Panc1 (cell line): ENCODE data around the gene ANP32A. TPM values are rescaled to one million over a fixed set of nuclear protein-coding genes. Genes with fewer than 3 reads are reported as not detected.
A peak's percentile ranks its signal among the peaks of the same experiment; 100 is the strongest.

Experiments used
- ATAC-seq: fragments of 200-7000 bp; cut with Tn5 transposase; 2 replicates; pipeline ENCODE4 v1.9.1; 2020; ENCODE audit warnings: mild to moderate bottlenecking, moderate library complexity
- BruUV-seq: library from RNA; stranded (reverse); fragments of 400-500 nt; replicated peaks from 2 replicates; lab custom pipeline; 2021; lab: Mats Ljungman, UMichigan
- CTCF ChIA-PET: fragments of 300-600 bp; sonication (Branson Sonifier 250); formaldehyde crosslinking; loops from one replicate; lab custom pipeline; 2022; ENCODE audit warnings: antibody characterized with exemption; lab: Charles Lee
- POLR2A ChIA-PET: fragments of 300-600 bp; sonication (Branson Sonifier 250); formaldehyde crosslinking; loops from one replicate; lab custom pipeline; 2022; ENCODE audit warnings: antibody characterized with exemption; lab: Charles Lee
- DNase-seq: peaks from one replicate; pipeline ENCODE4 v3.0.0-alpha.2; 2010; ENCODE audit warnings: low read depth, low spot score
- H3K27ac ChIP-seq: 2 replicates; pipeline ENCODE4 v1.5.1; 2011; ENCODE audit warnings: mild to moderate bottlenecking, low read length, inconsistent platforms
- H3K27me3 ChIP-seq: fragments of 200-500 bp; sonication (Bioruptor generic); 2 replicates; pipeline ENCODE4 v1.6.0; 2014; ENCODE audit warnings: low read length, inconsistent platforms; ENCODE audit not compliant: control insufficient read depth, insufficient read depth
- H3K36me3 ChIP-seq: fragments of 200-500 bp; sonication (Bioruptor generic); 2 replicates; pipeline ENCODE4 v1.5.1; 2014; ENCODE audit warnings: inconsistent platforms, mild to moderate bottlenecking, low read length, moderate library complexity; ENCODE audit not compliant: control insufficient read depth, insufficient read depth
- H3K4me1 ChIP-seq: 2 replicates; pipeline ENCODE4 v1.5.1; 2011; ENCODE audit warnings: inconsistent platforms, mild to moderate bottlenecking, low read length, moderate library complexity; ENCODE audit not compliant: control insufficient read depth, insufficient read depth
- H3K4me3 ChIP-seq, 2 experiments: 2 replicates each; pipeline ENCODE4 v1.5.1; 2011 to 2012; ENCODE audit warnings: low read depth in 2 of 2, low read length in 2 of 2, mild to moderate bottlenecking in 2 of 2, inconsistent platforms in 1 of 2, moderate library complexity in 1 of 2
- H3K9me3 ChIP-seq: fragments of 200-500 bp; sonication (Bioruptor generic); 2 replicates; pipeline ENCODE4 v1.5.1; 2014; ENCODE audit warnings: low read depth, mild to moderate bottlenecking, inconsistent platforms, low read length, moderate library complexity; ENCODE audit not compliant: control insufficient read depth, insufficient read depth
- POLR2AphosphoS5 ChIP-seq: IDR thresholded peaks from 2 replicates; pipeline ENCODE4 v1.6.1; 2012; ENCODE audit warnings: mild to moderate bottlenecking, low read depth, low read length, moderate library complexity
- SIN3A ChIP-seq: IDR thresholded peaks from 2 replicates; pipeline ENCODE4 v1.6.1; 2012; ENCODE audit warnings: low read depth, mild to moderate bottlenecking, low read length, moderate library complexity, borderline replicate concordance; ENCODE audit not compliant: insufficient read depth
- in situ Hi-C: cut with HindIII; loops from 2 replicates; pipeline ENCODE4 v1.10.0; 2016; ENCODE audit warnings: low sequenced_read_pairs, low pct_unique_long_range_greater_than_20kb
- intact Hi-C: fragments of 100-400 bp; cut with micrococcal nuclease; formaldehyde crosslinking; loops from one replicate; pipeline ENCODE4 v1.10.0; 2022; ENCODE audit not compliant: unreplicated experiment
- total RNA-seq: library from RNA; stranded (reverse); gene quantifications from one replicate; pipeline ENCODE4 v1.2.1, GENCODE V29; 2021; ENCODE audit not compliant: unreplicated experiment
- TF ChIP-seq, protein P1 (sequence below), 2 experiments: IDR thresholded peaks; 2 replicates each; pipeline ENCODE4 v1.6.1; 2011 to 2012; ENCODE audit warnings: low read depth in 2 of 2, control low read depth in 1 of 2, low read length in 1 of 2, mild to moderate bottlenecking in 1 of 2, moderate library complexity in 1 of 2; ENCODE audit not compliant: insufficient read depth in 1 of 2
- TF ChIP-seq, protein P2 (sequence below): fragments of 450-650 bp; IDR thresholded peaks from 2 replicates; pipeline ENCODE4 v1.5.1; 2017; ENCODE audit warnings: mild to moderate bottlenecking

Gene ANP32A
- total RNA-seq, 1 experiment from 2014 or later, result 226 TPM

DNA sequence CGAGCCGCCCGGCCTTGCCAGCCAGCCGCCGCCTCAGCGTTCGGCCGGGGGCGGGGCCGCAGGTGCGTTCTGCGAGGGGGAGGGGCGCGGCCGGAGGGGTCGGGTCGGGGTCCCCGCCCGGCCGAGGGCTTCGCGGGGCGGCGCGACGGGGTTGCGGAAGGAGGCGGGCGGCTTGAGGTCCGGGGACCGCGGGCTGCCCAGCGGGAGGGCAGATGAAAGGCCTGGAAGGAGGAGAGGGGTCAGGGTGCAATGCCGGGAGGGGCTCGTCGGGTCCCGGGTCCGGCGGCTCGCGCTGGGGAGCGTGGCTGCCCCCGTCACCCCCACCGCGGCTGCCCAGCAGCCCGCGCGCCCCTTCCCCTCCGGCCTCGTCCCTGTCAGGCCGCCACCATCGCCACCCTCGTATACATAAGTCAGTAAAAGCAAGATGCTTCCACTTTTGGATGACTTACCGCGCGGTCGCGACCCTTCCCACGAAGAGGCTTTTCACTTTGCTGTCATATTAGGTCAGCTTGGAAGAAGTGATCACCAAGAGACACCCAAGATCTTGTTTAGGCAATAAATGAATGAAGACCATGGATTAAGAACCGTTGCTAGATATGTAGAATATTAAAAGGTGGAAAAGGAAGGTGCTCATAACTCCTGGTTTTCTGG, 620 bp upstream of the ANP32A start:
- no TSS peak for BruUV-seq
- Histone ChIP-seq H3K9me3 (no peaks in the 10 kb centered on the region), H3K27me3 (no peaks in the 10 kb centered on the region), H3K36me3 (no peaks in the 10 kb centered on the region; the same call in 1 of the 2 replicates), H3K4me3 (peak overlapping the region; percentile 94), H3K27ac (peak overlapping the region; percentile 93), H3K4me1 (peaks cover 18% of the 10 kb centered on the region)
- in situ Hi-C loops (no loop called here), intact Hi-C loops (no loop called here)
- ChIA-PET CTCF (no interaction called here), POLR2A (no interaction called here)
- TF ChIP-seq, protein P1, sequence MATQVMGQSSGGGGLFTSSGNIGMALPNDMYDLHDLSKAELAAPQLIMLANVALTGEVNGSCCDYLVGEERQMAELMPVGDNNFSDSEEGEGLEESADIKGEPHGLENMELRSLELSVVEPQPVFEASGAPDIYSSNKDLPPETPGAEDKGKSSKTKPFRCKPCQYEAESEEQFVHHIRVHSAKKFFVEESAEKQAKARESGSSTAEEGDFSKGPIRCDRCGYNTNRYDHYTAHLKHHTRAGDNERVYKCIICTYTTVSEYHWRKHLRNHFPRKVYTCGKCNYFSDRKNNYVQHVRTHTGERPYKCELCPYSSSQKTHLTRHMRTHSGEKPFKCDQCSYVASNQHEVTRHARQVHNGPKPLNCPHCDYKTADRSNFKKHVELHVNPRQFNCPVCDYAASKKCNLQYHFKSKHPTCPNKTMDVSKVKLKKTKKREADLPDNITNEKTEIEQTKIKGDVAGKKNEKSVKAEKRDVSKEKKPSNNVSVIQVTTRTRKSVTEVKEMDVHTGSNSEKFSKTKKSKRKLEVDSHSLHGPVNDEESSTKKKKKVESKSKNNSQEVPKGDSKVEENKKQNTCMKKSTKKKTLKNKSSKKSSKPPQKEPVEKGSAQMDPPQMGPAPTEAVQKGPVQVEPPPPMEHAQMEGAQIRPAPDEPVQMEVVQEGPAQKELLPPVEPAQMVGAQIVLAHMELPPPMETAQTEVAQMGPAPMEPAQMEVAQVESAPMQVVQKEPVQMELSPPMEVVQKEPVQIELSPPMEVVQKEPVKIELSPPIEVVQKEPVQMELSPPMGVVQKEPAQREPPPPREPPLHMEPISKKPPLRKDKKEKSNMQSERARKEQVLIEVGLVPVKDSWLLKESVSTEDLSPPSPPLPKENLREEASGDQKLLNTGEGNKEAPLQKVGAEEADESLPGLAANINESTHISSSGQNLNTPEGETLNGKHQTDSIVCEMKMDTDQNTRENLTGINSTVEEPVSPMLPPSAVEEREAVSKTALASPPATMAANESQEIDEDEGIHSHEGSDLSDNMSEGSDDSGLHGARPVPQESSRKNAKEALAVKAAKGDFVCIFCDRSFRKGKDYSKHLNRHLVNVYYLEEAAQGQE (IDR thresholded peaks at IDR 0.05; ENCODE audit: insufficient read depth in 1 of 2, low read depth in 2 of 2, low read length in 1 of 2), result no peak
- TF ChIP-seq SIN3A, result 0 out of 2 replicates have a peak, but pooled peaks have one; percentile 9
- ATAC-seq (0 out of 2 replicates have a peak, but pooled peaks have one; percentile 1), DNase-seq (no peak)

DNA sequence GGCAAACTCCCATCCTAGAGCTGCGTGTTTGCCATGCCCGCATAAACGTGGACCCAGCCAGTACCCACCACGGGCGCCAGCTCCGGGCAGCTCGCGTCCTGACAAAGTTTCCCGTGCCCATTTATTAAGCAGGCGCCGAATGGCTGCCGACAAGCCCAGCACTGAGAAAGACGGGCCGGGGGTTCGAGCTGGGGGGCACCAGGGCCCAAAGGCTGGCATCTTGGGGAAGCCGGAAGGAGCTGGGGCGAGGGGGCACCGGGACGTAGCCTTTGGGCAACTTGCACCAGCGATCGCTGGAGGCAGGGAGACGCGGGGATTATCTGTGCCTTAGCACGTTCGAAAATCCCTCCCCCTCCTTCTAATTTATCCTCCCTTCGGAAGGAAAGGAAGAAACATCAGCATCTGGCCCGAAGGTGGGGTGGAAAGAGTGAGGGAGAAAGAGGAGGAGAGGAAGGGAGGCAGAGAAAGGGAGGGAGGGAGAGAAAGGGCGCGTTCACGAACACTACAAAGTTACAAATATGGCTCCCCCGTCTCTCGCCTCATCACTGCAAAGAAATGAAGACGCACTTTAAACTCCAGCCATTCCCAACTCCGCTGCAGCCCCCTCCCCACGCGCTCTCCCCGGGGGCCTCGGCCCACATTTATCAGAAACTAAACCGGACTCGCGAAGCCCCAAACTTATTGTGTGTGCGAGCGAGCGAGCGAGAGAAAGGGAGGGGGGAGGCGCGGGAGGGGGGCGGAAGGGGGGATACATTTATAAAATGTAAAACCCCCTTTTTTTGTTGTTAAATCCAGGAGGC, 1.0 kb downstream of the ANP32A start:
- no peak for DNase-seq
- POLR2A ChIA-PET, result interaction anchor here (0.6 to 0.7 kb wide), 2 partner anchors 49 to 129 kb away, joined by 4 to 9 read pairs; no protein-coding TSS in a partner anchor
- H3K9me3 ChIP-seq, result no peaks in the 10 kb centered on the region
- peaks cover 34% of the 10 kb centered on the region for H3K4me1 ChIP-seq
- peak overlapping the region; percentile 99 for H3K27ac ChIP-seq
- H3K36me3 ChIP-seq, result no peaks in the 10 kb centered on the region; the same call in none of the 2 replicates
- no peaks in the 10 kb centered on the region for H3K27me3 ChIP-seq
- ATAC-seq, result peak; percentile 3
- TF ChIP-seq, protein P2, sequence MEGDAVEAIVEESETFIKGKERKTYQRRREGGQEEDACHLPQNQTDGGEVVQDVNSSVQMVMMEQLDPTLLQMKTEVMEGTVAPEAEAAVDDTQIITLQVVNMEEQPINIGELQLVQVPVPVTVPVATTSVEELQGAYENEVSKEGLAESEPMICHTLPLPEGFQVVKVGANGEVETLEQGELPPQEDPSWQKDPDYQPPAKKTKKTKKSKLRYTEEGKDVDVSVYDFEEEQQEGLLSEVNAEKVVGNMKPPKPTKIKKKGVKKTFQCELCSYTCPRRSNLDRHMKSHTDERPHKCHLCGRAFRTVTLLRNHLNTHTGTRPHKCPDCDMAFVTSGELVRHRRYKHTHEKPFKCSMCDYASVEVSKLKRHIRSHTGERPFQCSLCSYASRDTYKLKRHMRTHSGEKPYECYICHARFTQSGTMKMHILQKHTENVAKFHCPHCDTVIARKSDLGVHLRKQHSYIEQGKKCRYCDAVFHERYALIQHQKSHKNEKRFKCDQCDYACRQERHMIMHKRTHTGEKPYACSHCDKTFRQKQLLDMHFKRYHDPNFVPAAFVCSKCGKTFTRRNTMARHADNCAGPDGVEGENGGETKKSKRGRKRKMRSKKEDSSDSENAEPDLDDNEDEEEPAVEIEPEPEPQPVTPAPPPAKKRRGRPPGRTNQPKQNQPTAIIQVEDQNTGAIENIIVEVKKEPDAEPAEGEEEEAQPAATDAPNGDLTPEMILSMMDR, result no peak
- 0 out of 2 replicates have a peak, but pooled peaks have one; percentile 16 for TF ChIP-seq POLR2AphosphoS5
- BruUV-seq, result TSS peak; percentile 68
- intact Hi-C loops (no loop called here), in situ Hi-C loops (no loop called here)
- peak overlapping the region; percentile 94 for H3K4me3 ChIP-seq
- CTCF ChIA-PET, result no interaction called here
